LoVo (cell line): Measurements from ENCODE around the gene SORCS2.
"Not testable (repeated sequence)": the region's sequence is repeated elsewhere in the genome, so short reads cannot be mapped to it uniquely, and the experiment has no call there.

Experiments
- DNase-seq: peaks from one replicate; pipeline ENCODE4 v3.0.0-alpha.2; 2016; ENCODE audit warnings: low spot score

The SORCS2 gene

DNA sequence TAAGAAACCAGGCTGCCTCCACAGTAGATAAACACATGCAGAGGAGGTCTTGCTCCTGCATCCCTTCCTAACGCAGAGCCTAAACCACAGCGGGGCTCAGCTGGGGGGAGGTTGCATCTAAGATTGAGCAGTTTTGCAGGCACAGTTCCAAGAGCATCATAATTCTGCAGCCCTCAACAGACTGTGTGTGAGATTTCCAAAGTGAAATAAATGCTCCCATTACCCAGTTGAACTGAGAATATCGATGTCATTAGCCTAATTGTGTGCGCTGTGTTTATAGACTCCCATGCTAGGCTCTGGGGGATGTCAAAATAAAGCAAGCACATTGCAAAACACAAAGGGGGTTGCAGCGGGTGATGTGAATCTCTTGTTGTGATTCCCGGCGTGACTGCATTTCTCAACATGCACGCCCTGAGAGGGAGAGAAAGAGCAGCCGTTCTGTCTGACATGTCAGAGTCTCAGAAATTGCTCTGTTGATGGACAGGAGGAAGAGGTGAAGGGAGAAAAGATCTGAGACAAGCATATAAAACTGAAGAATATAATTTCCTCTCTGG lies 392.3 kb downstream of the SORCS2 start:
- no peak for DNase-seq

- no peak for DNase-seq
Observed at GRCh38 chr4:7585768-7586167, 393.4 kb downstream of the SORCS2 start.

GRCh38 chr4:7587433-7588405 lies 395.4 kb downstream of the SORCS2 start:
- DNase-seq: no peak

DNA sequence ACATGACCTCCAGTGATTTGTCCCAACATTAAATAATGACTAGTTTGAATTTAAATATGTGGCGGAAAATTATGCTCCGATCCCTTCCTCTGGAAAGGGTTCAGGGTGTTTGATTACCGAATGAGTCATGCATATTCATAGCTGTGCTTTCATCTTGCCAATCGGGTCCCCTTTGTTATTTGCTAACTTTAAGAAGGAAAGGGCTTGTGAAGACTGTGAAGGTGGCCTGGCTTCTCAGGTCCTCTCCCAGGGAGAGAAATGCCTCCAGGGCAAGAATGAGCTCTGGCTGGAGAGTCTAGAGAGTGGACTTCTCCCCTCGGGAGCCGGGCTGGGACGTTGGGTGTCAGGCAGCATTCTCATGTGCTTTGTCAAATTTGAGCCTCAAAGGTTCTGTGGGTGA lies 397.9 kb downstream of the SORCS2 start:
- DNase-seq: no peak

GRCh38 chr4:7590899-7591298 lies 398.6 kb downstream of the SORCS2 start:
- no peak for DNase-seq

DNA sequence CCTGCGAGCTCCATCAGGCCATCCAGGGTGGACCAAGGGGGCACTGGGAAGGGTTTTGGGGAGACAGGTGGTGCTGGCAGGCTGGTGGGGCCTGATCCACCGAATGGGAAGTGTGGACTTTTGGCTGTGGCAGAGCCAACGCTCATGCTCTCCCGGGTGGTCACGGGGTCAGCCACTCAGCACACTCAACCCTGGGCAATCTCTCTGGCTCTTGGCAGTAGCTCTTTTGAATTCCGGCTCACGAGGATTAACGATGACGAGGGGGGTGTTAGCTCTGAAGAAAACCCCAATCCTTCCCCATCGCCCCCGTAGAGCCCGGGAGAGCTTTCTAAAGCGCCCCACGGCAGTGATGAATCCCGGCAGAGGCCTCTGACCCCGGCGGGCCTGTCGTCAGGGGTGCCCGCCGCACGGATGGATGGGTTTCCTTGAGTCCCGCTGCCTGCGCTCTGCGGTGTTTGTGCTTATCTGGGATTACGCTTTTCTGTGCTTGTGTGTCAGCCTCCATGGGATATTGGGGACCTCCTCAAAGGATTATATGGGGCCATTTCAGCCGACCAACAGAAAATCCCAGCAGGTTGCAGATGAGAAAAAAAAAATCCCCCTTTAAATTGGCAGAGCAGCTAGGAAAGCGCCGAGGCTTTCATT lies 399.2 kb downstream of the SORCS2 start:
- DNase-seq: no peak

GRCh38 chr4:7593646-7594412 lies 401.5 kb downstream of the SORCS2 start:
- no peak for DNase-seq

DNA sequence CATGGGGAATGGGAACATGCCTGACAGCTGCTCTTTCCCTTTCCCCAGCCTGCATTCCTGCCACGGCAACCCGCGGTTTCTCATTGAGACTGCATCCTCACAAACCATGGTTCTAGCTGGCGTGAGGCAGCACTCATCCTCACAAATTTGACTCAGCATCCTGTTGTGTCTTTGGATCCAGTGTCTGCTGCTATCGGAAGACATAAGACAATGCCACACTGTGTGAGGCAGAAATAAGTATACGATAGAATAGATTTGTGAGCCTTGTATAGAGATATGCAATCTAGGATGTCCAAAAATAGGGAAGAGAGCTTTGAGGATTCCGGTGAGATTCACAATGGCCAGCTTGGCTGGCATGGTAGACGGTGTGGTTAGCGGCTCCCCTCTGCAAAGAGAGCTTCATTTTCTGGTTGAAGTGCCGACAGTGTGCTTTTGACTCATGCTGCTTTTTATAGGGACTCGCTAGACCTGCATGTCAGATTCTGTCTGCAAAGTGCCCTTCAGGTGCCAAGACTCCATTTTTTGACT lies 403.7 kb downstream of the SORCS2 start:
- DNase-seq: no peak

GRCh38 chr4:7596918-7597606 lies 404.7 kb downstream of the SORCS2 start:
- DNase-seq: no peak

DNA sequence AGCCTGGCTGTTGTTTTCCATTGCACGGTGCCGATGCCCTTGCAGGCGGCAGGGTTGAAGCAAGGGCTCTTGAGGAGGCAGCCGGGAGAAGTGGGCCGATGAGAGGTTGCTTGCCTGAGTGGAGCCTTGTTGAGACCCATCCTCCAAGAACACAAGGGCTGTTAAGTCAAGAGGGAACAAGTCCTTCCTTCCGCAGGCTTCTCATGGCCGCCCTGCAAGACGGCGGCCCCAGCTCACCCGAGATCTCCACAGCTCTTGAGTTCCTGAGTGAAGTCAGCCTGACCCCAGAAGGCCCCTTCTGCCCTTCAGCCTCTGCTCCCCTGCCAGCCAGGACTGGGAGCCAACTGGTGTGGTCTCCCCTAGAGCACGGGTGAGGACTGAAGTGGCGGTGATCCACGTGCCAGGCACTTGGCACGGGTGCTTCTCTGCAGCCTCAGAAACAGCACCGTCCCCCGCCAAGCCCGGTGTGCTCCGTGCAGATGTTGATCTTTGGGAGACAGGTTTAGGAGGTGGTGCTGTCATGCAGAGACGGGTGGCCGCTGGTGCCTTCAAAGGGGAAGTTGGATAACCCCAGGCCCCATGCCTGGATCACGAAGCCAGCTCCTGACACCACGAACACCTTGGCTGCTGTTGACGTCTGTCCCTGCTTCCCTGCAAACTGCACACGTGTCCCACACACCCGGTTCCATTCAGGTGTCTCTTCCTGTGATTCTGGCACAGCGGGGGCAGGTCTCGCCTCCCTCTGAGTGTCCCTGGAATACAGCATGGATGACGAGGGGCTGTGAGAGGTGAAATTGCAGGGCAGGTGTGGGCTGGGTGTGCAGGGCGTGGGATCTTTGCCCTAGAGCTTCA lies 406.8 kb downstream of the SORCS2 start:
- DNase-seq: no peak

- no peak for DNase-seq
Observed at GRCh38 chr4:7600247-7600646, 407.9 kb downstream of the SORCS2 start.

DNA sequence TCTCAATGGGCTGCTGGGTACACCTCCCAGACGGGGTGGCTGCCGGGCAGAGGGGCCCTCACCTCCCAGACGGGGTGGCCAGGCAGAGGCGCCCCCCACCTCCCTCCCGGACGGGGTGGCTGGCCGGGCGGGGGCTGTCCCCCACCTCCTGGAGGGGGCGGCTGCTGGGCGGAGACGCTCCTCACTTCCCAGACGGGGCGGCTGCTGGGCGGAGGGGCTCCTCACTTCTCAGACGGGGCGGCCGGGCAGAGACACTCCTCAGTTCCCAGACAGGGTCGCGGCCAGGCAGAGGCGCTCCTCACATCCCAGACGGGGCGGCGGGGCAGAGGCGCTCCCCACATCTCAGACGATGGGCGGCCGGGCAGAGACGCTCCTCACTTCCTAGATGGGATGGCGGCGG lies 409.8 kb downstream of the SORCS2 start:
- DNase-seq: not testable (repeated sequence)

DNA sequence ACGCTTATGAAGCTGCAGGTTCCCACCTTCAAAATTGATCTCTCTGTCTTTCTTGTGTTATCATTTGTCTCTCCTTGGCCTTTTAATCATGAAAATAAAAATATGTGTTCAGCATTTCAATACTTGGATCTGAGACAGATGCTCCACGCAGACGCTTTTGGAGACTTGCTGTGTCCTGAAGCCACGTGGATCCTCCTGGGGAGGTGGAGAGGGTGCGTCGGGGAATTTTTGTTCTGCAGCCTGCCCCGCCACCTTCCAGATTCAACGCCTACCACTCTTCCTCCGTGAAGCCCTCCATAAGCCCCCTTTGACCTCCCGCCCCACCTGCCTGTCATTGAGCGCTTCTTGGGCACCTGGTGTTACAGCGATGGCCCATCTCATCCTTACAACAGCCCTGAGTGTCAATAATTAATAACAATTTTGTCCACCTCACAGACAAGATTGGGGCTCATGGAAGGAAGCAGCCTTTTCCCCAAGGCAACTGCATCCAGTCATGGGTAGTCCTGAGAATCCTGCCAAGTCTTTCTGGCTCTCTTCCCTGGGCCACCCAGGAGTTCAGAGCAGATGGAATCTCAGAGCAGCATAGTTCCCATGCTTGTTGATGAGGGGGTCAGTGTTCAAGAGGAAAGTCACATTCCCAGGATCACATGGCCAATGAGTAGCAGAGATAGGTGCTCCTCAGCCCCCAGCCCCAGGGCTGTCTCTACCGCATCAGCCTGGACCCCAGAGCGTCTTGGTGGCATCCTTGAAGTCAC lies 415.0 kb downstream of the SORCS2 start:
- no peak for DNase-seq

DNA sequence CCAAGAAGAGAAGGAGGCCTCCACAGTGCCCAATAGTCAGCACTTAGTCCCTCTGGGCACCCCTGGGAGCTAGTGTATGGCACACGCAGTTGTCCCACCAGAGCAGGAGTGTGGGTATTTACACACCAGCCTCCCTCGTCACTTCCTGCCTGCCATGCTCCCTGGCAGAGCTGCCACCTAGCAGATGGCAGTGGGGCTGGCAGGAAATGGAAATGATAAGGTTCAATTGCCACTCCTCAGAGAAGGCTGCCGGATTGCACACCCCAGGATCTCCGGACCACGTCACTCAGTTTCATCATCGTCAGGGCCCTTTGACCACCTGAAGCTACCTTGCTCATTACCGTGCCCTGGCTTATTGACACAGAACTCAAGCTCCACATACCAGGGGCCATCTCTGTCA lies 415.7 kb downstream of the SORCS2 start:
- no peak for DNase-seq

DNA sequence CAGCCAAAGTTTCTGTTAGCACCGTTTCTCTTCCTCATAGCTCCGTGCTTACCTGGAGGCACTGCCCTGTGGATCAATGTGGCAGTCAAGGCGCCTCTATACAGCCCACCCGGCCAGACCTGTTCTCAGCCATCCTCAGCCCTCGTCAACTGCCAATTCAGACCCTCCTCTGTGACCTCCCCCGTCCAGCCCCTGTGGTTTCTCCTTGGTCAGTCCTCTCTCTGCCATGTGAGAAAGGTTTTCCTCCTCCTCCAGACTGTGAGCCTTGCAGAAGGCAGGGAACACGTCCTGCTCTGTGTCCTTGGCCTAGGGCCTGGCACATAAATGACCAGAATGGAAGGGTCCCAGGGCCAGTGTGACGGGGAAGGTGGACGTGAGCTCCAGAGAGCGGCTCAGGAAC lies 417.0 kb downstream of the SORCS2 start:
- no peak for DNase-seq

DNA sequence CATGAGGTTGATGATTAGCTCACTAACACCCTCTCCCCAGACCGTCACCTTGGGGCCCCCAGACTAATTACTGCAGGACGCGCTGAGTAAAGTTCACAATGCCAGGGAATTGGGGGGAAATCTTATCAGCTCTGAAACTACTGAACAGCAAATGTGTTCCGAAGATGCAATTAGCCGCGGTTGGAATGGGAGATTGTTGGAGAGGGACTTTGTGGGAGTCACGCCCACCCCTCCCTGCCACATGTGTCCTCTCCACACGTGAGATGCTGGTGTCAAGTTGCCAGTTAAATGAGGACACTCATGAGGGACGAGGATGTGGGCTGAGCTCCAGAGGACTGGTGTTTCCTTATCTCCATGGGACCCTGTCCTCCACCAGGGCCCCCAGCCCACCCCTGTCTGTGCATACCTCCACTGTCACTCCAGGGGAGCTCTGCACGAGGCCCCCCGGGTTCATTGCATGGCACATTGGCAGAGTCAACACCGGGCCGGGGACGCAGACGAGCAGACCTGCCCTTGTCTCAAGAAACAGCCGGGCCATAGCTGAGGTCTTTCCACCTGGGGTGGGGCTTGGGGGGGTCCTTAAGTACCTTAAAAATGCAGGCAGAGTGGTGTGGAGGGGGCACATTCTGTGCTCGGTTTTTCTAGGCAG lies 417.8 kb downstream of the SORCS2 start:
- no peak for DNase-seq

DNA sequence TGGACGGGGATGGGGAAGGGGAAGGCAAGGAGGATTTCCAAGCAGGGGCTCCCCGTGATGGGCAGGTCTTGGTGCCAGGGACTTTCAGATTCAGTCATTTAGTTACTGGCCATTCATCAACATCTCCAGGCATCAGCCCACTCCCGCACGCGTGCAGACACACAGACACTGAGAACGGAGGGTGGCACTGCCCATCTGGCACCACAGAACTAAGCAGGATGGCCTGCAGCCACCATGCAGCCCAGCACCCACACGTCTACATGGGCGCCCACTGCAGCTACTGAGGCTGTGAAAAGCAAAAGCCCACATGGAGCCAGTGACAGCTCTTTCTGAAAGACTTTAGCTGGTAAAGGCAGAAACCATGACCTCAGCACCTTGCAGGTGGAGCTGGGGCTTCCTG lies 418.5 kb downstream of the SORCS2 start:
- no peak for DNase-seq

- DNase-seq: no peak
Observed at GRCh38 chr4:7612311-7612897, 420.1 kb downstream of the SORCS2 start.
